ENCODE results near the gene HOXB5. TPM values are rescaled to one million over a fixed set of nuclear protein-coding genes. Genes with fewer than 3 reads are reported as not detected.
A peak's percentile ranks its signal among the peaks of the same experiment; 100 is the strongest.

HOXB5 gene
- total and polyA plus RNA-seq, 2 of the 4 experiments (the other 2 are of a cell fraction): 0.54 to 18.0 TPM

DNA sequence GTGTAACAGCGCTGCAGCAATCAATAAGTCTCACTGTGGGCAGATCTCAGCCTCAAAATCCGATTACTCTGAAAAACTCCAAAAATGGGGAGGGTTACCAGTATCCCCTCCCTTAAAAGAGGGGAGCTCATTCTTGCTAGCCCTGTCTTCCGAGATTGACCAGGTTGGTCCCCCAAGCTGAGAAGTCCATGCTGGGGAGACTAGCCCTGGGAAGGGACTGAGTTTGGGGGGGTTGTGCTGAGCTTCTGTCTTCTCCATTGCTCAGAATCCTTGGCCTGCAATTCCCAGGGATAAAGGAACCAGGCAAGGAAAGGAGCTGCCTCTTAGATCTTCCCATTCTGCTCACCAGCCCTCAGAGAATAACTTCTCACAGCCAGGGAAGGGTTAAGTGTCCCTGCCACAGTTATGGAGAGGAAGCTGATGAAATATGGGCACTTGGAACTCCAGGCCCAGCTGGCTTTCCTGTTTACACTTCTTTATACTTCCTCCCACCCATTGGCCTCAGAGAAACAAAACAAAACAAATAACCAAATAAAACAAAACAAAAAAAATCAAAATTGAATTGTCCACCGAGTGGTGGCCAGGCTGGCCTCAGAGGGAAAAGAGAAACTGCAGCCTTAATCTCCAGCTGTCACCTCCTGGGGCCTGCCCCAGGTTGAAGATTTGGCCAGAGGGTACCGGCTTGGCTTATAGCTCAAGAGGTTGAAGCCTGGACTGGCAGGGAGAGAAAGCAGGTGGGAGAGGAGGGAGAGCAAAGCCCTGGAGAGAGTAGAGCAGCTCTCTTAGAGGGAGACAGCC, 6.1 kb downstream of the HOXB5 start:
- Histone ChIP-seq H3K27me3 (ENCODE audit: control insufficient read depth, insufficient read depth, low read length) (no peaks in the 10 kb centered on the region), H2AK5ac (ENCODE audit: low read depth, low read length) (peak overlapping the region; percentile 95), H3K27ac (ENCODE audit: insufficient read depth, low read length) (peak overlapping the region; percentile 99), H3K23ac (ENCODE audit: low read depth, low read length) (peak overlapping the region; percentile 100), H3K79me1 (ENCODE audit: low read depth in 1 of 2, low read length in 2 of 2) (no peaks in the 10 kb centered on the region), H3K56ac (ENCODE audit: extremely low read depth, insufficient read depth, low read length) (peak overlapping the region; percentile 100), H4K20me1 (ENCODE audit: insufficient read depth, low read length) (no peaks in the 10 kb centered on the region; the same call in 1 of the 2 replicates), H3K4me2 (ENCODE audit: low read depth, low read length) (peak overlapping the region; percentile 98), H3K4me3 (ENCODE audit: insufficient read depth, low read depth, low read length) (peak overlapping the region; percentile 91), H3K18ac (ENCODE audit: low read depth, low read length) (peak overlapping the region; percentile 96), H3K4ac (ENCODE audit: low read depth, low read length) (peak overlapping the region; percentile 99), H4K5ac (ENCODE audit: low read depth, low read length) (peak overlapping the region; percentile 92), H3K36me3 (ENCODE audit: control insufficient read depth, insufficient read depth, low read length) (peaks cover 16% of the 10 kb centered on the region; the same call in 1 of the 2 replicates), H2BK20ac (ENCODE audit: low read depth, low read length) (peak overlapping the region; percentile 84), H2BK15ac (ENCODE audit: low read depth, low read length) (peak overlapping the region; percentile 95; the same call in 2 of the 3 replicates), H2AFZ (replicated peaks; ENCODE audit: low read length, poor library complexity) (no peak overlapping the region), H2BK5ac (ENCODE audit: low read depth, low read length, poor library complexity, severe bottlenecking) (peak overlapping the region; percentile 99), H2AK9ac (replicated peaks; ENCODE audit: low read depth, low read length, poor library complexity) (peak overlapping the region; percentile 94), H4K91ac (ENCODE audit: insufficient read depth, low read depth, low read length) (peak overlapping the region; percentile 99), H4K8ac (ENCODE audit: low read depth in 2 of 2, low read length in 2 of 2) (peak overlapping the region; percentile 96 to 99), H2BK120ac (ENCODE audit: low read depth, low read length) (peak overlapping the region; percentile 97), H3K9me1 (ENCODE audit: insufficient read depth, low read length) (no peaks in the 10 kb centered on the region; the same call in 1 of the 2 replicates), H3K9me3 (ENCODE audit: control insufficient read depth, insufficient read depth, low read length) (no peaks in the 10 kb centered on the region), H3K9ac (ENCODE audit: low read depth, low read length) (peak overlapping the region; percentile 100), H3K4me1 (ENCODE audit: control insufficient read depth, insufficient read depth, low read length) (peaks cover 12% of the 10 kb centered on the region), H3K14ac (replicated peaks; ENCODE audit: low read depth, low read length) (peak overlapping the region; percentile 99)
- TF ChIP-seq MAZ (IDR thresholded peaks at IDR 0.05; ENCODE audit: borderline replicate concordance, low read depth, low read length): no peak
- TF ChIP-seq RAD21 (IDR thresholded peaks at IDR 0.05; ENCODE audit: low read length): no peak
- TF ChIP-seq CEBPB (IDR thresholded peaks at IDR 0.05; ENCODE audit: low read depth, low read length): no peak
- no peak for TF ChIP-seq SMC3 (IDR thresholded peaks at IDR 0.05; ENCODE audit: low read depth, low read length)
- no peak for TF ChIP-seq CHD1 (IDR thresholded peaks at IDR 0.05; ENCODE audit: low read depth, low read length)
- TF ChIP-seq RFX5 (IDR thresholded peaks at IDR 0.05; ENCODE audit: low read depth, low read length): no peak
- dilution Hi-C loops (cut with HindIII; ENCODE audit: low sequenced_read_pairs, unreplicated experiment) (no loop called here), intact Hi-C loops (cut with micrococcal nuclease) (no loop called here), in situ Hi-C loops (cut with MboI; ENCODE audit: low sequenced_read_pairs) (no loop called here)
- DNase-seq (peak; percentile 82), ATAC-seq (ENCODE audit: low read depth) (peak; percentile 0; the same call in 1 of the 2 replicates)
- ChIA-PET CTCF (interaction anchor here (0.6 to 2.6 kb wide), 4 partner anchors 25 to 236 kb away, joined by 3 to 15 read pairs (median 6); no protein-coding TSS in a partner anchor), POLR2A (ENCODE audit: unreplicated experiment) (interaction anchor here (0.6 to 1.6 kb wide), 18 partner anchors 11 to 750 kb away, joined by 3 to 14 read pairs (median 4); partner anchors contain the start of gene HOXB9)
- WGBS, 2 experiments (ENCODE audit: extremely low coverage in 2 of 2, insufficient read length in 1 of 2): 0% methylated on average over 2 of the region's 5 CpGs; no CpG with 5 or more reads in 1 of the 2 experiments
- no TSS peak for BruUV-seq (replicated peaks)
